Stimulated activated CD4-positive, alpha-beta T cell treated with anti-CD3 and anti-CD28 coated beads, Interleukin-1b, Interleukin-23, amount 100 ng/mL, for 4 hours (primary cell): ENCODE results near the gene C19orf73.
"Not testable (repeated sequence)": the region's sequence is repeated elsewhere in the genome, so short reads cannot be mapped to it uniquely, and the experiment has no call there.

Source experiments
- DNase-seq, 2 donors: peaks; one replicate each; pipeline ENCODE4 v3.0.0-alpha.2; 2020; ENCODE audit warnings: low read depth in 2 of 2

C19orf73 gene

DNA sequence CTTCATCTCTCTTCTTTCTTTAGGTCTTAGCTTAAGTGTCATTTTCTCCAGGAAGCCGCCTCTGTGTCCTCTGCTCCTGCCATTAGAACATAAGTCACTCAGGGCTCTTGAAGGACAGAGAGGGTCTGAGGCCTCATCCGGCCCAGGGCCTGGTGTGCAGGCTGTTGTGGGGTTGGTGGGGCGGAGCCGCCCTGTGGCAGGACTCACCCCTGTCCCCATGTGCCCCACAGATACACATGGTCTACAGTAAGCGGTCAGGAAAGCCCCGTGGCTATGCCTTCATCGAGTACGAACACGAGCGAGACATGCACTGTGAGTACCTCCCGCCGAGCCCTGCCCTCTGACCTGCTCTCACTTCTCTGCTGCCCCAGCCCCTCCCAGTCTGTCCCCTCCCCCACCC lies 17.8 kb downstream of the C19orf73 start:
- DNase-seq = no peak

DNA sequence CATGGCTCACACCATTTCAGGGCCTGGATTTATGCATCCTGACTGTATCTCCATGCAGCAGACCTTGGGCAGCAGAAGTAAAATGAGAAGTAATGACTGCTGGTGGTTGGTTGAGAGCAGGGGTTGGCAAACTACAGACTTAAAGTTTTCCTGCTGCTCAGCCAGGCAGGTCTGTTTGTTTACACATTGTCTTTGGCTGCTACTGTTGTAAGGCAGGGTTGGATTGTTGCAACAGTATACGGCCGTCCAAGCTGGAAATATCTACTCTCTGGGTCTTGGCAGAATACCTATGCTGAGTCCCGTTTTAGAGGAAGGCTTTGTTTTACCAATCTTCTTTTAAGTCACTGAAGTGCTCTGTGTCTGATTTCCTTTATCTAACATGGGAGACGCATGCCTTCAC lies 20.1 kb downstream of the C19orf73 start:
- no peak for DNase-seq

DNA sequence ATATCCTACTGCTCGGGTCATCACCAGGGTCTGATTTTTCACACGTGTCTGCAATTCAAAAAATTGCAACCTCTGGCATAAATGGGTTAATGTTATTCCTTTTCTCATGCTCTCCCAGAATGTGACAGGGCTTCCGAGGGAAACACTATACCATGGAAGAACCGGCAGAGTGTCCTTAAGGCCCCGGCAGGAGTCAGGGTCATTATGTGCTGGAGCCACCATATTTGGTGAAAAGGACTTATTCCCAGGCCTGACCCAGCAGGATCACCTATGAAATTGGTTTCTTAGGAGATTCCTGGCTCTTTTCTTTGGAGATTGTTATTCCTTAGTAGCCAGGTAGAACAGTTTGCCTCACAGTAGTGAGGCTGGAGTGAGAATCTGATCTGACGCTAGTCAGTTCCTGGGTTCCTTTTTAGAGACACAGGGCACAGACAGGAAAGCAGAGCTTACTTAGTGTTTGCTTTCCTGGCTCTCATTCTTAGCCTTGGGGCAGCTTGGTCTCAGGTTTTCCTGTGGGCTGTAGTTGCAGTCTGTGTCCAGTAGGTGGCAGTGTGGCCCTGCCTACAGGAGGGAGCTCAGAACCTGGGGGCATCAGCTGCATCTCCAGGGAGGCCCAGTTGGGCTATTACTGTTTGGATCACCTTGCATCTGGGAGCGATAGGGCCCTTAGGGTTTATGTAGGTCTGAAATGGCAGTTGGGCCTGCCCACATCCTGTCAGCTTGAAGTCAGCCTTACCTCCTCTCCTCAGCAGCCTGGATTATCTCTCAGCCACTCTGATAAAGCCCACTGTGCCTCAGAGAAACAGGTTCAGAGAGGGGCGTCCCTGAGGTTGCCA lies 21.3 kb downstream of the C19orf73 start:
- peak; percentile 52 to 62 for DNase-seq

DNA sequence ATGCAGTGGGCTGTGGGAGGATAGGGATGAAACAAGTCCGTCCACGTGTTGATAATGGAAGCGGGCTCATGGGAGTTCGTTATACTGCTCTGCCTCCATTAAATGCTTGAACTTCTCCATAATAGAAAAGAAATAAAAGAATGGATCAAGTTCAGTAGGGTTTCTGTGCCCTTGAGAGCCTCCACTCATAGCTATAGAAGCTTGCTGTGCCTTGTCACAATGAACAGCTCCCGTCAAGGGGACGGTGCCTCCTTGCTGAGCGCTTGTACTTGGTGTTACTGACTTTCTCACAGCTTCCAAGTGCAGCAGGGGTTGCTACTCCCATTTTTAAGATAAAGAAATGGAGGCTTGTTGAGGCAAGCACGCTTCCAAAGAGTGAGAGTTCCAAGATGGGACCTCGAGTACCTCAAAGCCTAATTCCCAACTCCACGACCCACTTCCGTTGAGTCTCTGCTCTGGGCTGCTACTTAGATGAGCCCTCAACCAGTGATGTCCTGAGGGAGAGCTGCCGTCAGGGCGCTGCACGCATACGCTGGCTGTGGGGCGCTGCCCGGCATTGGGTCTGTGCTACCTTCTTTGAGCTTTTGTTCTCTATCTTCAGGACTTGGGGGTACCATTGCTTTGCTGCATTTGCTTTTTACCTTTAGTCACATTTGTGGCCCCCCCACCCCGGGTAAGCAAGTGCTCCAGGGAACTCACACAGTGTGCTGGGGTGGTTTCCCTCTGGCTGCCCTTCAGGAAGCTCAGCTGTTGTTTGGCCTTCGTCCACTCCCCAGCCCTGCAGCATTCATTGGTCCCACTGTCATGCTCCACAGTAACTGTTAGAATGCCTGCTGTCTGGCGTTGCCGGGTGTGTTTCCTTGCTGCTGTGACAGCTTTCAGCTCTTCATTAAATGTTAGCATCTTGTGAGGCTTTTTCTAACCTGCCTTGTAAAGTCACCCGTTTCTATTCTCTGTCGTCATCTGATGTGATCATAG lies 24.1 kb downstream of the C19orf73 start:
- DNase-seq = no peak

DNA sequence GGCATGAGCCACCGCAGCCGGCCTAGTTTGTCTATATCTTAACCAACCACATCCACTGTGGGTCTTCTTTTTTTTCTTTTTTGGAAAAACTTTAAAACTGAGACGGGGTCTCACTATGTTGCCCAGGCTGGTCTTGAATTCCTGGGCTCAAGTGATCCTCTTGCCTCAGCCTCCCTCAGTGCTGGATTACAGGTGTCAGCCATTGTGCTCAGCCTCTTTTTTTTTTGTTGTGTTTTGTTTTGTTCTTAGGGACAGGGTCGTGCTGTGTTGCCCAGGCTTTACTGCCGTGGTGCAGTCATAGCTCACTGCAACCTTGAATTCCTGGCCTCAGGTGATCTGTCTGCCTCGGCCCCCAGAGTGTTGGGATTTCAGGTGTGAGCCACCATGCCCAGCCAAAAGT lies 26.3 kb downstream of the C19orf73 start:
- DNase-seq = no peak

DNA sequence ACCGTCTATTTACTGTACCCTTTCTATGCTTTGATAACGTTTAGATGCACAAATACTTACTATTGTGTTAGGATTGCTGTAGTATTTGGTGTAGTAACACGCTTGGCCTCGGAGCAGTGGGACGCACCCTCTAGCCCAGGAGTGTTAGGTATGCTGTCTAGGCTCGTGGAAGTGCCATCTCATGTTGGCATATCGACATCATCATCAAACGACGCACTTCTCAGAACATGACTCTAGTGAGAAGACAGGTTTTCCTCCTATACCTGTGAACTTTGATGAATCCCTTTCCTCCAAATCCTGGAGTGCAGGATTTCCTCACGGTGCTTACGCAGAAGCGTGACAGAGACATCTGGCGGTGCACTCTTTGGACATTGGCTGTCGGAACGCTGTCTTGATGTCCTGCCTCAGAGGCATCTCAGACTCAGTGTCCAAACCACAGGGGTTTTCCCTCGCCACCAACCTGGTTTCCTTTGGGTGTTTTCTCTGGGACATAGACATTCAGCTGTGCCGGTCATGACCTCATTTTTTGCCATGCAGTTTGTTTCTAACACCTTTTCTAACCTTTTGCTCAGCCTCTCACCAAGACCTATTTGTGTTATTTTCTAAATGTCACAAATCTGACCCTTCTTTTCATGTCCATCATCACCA lies 27.4 kb downstream of the C19orf73 start:
- DNase-seq = no peak

DNA sequence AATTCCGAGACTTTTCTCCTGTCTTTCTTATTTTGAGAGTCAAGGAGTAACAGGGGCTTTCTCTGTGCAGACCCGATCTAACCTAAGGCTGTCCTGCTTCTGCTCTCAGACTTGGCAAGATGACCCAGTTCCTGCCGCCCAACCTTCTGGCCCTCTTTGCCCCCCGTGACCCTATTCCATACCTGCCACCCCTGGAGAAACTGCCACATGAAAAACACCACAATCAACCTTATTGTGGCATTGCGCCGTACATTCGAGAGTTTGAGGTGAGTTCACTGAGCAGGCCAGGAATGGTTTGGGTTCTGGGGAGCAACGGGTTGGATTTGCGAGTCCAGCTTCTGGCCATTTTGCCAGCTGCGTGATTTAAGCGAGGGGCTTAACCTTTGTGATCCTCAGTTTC lies 32.6 kb downstream of the C19orf73 start:
- DNase-seq = no peak

DNA sequence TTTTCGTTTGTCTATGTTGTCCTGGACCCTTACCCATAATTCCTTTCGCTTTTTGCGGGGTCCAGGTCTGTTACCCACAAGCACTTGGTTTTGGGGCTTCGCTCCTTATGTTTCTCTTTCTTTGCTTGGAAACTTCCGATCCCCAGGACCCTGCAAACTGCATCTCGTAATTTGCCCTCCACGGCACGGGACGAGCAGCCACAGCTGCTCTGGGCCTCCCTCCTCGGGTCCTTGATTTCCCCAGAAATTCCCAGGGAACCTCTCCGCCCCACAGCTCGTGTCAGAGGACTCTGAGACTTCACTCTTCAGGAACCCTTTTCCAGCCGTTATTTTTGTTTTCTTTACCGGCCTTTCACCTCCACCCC lies 33.1 kb downstream of the C19orf73 start:
- no peak for DNase-seq

DNA sequence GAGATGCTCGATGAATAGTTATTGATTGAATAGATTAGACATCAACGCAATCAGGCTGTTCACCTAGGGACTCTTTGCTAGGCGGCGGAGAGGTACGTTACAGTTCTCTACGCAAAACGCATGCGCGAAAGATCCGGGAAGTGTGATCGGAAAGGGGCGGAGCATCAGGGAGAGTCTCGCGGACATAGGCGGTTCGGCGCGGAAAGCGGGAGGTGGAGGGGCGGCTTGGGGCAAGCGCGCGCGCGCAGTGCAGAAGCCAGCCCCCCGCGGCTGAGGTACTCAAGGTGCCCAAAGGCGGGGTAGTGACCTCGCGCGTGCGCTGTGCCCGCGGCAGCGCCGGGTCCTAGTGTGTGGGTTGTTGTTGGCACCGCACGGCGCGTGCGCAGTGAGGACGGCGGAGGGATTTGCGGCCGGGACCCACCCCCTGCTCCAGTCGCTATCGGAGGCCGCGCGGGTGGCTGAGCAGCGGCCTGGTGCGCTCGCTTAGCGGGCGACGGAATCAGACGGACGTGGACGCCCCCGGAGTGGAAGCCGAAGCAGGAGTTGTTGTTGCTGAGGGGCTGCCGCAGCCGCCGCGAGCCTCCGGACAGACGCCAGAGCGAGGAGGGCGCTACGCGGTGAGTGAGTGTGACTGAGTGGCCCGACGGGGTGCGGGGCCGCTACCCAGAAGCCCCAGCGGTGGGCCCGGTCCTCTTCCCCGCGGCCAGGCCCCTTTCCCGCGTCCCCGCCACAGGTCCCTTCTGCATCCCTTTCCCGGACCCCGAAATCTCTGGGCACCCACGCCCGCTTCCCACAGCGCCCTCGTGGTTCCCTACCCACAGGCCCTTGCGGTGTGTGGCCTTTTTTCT lies 33.7 kb downstream of the C19orf73 start, which contains the start of gene SNRNP70:
Gene SNRNP70 (plus strand): TSS at position 432 of the 848 bp plus-strand sequence. CDS start 964 bp downstream, outside the sequence.
- DNase-seq = peak; percentile 97 to 98

DNA sequence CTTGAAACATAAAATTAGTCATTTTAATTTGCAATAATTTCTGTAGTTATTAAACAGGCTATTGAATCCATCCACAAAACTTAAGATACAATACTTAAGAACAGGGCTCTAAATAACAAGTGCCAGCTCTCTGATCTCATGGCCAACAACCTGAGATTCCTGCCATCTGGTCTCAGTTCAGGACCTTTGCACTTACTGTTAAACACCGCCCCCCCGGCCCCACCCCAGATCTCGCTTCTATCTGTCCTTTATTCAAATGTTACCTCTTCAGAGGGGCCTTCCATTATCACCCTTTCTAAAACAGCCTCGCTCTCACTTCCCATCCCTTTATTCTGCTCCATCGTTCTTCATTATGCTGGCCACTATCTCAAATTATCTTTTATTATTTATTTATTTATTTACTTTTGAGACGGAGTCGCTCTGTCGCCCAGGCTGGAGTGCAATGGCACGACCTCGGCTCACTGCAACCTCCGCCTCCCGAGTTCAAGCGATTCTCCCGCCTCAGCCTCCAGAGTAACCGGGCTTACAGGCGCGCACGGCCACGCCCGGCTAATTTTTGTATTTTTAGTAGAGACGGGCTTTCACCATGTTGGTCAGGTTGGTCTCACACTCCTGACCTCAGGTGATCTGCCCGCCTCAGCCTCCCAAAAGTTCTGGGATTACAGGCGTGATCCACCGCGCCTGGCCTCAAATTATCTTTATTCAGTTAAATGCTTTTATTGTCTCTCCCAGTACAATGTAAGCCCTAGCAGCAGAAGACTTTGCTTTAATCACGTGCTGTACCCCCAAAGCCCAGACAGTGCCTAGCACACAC lies 34.5 kb downstream of the C19orf73 start:
- no peak for DNase-seq

DNA sequence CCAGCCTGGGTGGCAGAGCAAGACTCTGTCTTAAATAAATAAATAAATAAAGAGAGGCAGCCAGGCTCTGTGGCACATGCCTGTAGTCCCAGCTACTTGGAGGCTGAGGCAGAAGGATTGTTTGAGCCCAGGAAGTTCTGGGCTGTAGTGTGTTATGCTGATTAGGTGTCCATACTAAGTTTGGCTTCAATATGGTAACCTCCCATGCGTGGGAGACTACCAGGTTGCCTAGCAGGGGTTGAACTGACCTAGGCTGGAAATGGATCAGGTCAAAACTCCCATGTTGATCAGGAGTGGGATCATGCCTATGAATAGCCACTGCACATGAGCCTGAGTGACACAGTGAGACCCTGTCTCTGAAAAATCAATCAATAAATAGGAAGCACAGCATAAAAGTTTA lies 37.7 kb downstream of the C19orf73 start:
- DNase-seq = no peak

DNA sequence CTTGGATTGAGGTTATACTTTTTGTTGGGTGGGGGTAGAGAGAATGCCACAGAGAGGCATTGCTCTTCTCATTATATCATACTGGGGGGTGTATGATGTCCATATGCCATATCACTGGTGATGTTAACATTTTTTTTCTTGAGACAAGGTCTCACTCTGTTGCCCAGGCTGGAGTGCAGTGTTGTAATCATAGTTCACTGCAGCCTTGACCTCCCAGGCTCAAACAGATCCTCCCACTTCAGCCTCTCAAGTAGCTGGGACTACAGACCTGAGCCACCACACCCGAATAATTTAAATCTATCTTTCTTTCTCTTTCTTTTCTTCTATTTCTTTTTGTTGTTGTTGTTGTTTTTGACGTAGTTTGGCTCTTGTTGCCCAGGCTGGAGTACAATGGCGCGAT lies 38.6 kb downstream of the C19orf73 start:
- DNase-seq = no peak

DNA sequence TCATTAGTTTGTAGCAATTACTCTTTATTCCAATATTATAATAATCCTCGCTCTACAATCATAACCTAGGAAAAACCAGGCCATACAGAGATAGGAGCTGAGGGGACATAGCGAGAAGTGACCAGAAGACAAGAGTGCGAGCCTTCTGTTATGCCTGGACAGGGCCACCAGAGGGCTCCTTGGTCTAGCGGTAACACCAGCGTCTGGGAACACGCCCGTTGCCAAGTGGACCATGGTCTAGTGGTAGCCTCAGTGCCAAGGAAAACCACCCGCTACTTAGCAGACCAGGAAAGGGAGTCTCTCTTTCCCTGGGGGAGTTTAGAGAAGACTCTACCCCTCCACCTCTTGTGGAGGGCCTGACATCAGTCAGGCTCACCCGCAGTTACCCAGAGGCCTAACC lies 44.1 kb downstream of the C19orf73 start:
- not testable (repeated sequence) for DNase-seq

DNA sequence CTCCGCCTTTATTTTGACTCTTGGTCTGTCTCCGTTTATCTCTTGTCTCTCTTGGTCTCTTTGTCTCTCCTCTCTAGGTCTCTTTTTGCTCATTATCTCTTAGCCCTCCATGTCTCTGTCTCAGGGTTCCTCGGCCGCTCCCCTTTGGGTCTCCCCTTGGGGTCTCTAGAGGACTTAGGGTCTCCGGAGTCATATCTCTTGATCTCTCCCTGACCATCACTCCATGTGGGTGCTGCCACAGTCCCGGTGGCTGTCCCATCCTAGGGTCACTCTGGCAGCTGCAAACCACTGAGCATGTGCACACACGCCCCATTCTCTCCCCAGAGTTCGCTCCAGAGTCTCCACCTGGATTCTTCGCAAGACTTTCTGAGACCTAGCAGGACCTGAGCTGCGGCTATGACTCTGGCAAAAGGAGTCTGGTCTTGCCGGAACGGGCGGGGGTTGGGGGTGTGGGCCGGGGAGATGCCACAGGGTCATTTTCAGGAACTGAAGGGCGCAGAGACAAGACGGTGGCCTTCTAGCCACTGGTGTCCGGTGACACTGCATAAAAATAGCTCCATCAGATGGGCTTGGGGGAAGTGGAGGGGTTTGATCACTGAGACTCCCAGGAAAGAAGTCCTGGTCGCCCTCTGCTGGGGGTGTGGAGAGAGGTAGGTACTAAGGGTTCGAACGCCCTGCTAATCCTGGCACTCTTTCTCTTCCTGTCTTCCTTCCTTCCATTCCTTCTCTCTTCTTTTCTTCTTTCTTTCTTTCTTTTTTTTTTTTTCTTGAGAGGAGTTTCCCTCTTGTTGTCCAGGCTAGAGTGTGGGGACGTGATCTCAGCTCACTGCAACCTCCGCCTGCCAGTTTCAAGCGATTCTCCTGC lies 45.2 kb downstream of the C19orf73 start:
- DNase-seq = no peak

DNA sequence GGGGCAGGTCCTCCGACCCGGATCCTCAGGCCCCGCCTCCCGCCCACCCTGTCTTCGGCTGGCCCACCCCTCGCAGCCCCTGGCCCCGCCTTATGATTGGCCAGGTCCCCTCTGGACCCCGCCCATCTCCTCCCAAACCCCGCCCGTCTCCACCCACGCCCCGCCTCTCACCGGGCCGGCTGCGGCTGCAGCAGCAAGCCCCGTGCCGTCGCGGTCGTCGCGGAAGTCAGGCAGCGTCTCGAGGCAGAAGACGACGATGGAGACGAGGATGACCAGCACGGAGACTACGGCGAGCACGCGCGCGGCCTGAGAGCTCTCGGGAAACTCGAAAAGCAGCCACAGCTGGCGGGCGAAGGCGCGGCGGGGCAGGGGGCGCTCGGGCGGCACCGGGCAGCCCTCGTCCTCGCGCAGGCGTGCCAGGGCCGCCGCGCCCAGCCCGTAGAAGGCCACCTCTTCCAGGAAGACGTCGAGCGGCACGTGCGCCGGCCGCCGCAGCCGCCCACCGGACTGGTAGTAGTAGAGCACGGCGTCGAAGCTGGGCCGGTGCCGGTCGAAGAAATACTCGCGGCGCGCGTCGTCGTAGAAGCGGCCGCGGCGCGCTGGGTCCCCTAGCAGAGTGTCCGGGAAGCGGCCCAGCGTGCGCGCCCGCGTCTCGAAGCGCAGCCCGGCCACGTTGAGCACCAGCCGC lies 46.9 kb downstream of the C19orf73 start:
- DNase-seq = peak in 1 of 2 donors; percentile 22

DNA sequence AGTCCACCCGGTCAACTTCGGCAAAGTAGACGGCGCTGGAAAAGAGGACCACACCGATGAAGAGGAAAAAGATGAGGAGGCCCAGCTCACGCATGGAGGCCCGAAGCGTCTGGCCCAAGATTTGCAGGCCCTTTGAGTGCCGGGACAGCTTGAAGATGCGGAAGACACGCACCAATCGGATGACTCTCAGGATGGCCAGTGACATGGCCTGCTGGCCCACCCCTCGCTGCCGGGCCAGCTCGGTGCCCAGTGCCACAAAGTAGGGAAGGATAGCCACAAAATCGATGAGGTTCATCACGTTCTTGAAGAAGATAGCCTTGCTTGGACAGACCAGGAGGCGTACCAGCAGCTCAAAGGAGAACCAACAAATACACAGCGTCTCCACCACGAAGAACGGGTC lies 48.5 kb downstream of the C19orf73 start:
- DNase-seq = no peak

DNA sequence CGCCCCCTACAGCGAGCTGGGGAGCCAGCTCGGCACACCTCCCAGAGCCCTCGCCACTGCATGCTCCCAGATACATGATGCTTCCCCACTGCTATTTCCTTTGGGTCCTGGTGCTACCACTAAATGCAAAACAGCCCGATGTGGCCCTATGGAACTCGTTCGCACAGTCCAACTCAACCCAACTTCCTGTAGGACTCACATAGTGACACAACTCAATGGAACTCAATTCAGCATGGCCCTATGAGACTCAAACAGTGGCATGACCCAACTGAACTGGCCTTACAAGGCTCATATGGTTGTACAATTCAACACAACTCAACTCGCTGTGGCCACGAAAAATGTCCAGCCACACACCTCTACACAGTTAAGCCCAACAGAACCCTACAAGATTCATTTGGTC lies 49.9 kb downstream of the C19orf73 start:
- DNase-seq = no peak
